Uterus (tissue), 2 donors: ENCODE results near the gene GSPT1.
"Not testable (repeated sequence)": the region's sequence is repeated elsewhere in the genome, so short reads cannot be mapped to it uniquely, and the experiment has no call there.

Experiments used
- POLR2A ChIP-seq, 2 donors: fragments of 450-650 bp; IDR thresholded peaks; one replicate each; pipeline ENCODE4 v1.6.1; 2016; ENCODE audit warnings: antibody characterized with exemption in 2 of 2, mild to moderate bottlenecking in 1 of 2, moderate library complexity in 1 of 2
- TF ChIP-seq, protein P1 (sequence below), 4 experiments: fragments of 200-600 bp in 2 of 4; fragments of 450-650 bp in 2 of 4; sonication (generic) in 2 of 4; IDR thresholded peaks; one replicate each; pipeline ENCODE4 v1.5.1; 2016 to 2019; ENCODE audit warnings: antibody characterized with exemption in 4 of 4, mild to moderate bottlenecking in 2 of 4, moderate library complexity in 1 of 4

DNA sequence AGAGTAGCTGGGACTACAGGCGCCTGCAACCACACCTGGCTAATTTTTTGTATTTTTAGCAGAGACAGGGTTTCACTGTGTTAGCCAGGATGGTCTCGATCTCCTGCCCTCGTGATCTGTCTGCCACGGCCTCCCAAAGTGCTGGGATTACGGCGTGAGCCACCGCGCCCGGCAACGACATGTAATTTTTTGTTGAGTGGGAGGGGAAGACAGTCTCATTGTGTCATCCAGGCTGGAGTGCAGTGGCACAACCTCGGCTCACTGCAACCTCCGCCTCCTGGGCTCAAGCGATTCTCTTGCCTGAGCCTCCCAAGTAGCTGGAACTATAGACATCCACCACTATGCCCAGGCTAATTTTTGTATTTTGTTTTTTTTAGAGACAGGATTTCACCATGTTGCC lies 96.8 kb downstream of the GSPT1 start:
- not testable (repeated sequence) for TF ChIP-seq POLR2A (IDR thresholded peaks at IDR 0.05)
- TF ChIP-seq, protein P1, sequence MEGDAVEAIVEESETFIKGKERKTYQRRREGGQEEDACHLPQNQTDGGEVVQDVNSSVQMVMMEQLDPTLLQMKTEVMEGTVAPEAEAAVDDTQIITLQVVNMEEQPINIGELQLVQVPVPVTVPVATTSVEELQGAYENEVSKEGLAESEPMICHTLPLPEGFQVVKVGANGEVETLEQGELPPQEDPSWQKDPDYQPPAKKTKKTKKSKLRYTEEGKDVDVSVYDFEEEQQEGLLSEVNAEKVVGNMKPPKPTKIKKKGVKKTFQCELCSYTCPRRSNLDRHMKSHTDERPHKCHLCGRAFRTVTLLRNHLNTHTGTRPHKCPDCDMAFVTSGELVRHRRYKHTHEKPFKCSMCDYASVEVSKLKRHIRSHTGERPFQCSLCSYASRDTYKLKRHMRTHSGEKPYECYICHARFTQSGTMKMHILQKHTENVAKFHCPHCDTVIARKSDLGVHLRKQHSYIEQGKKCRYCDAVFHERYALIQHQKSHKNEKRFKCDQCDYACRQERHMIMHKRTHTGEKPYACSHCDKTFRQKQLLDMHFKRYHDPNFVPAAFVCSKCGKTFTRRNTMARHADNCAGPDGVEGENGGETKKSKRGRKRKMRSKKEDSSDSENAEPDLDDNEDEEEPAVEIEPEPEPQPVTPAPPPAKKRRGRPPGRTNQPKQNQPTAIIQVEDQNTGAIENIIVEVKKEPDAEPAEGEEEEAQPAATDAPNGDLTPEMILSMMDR (IDR thresholded peaks at IDR 0.05) = not testable (repeated sequence)
